H1 (cell line): ENCODE data around the gene PTPRJ. TPM values are rescaled to one million over a fixed set of nuclear protein-coding genes. Genes with fewer than 3 reads are reported as not detected.

Experiments
- EZH2 ChIP-seq: fragments of 200-600 bp; sonication (generic); IDR thresholded peaks from 2 replicates; pipeline ENCODE4 v1.7.1; 2012; ENCODE audit warnings: low read depth, mild to moderate bottlenecking, moderate library complexity, low read length, inconsistent platforms; ENCODE audit not compliant: severe bottlenecking
- YY1 ChIP-seq: IDR thresholded peaks from 2 replicates; pipeline ENCODE4 v1.6.1; 2011; ENCODE audit warnings: low read depth, mild to moderate bottlenecking, low read length
- polyA plus RNA-seq, 7 experiments: library from polyadenylated mRNA; depleted of rRNA in 3 of 7; stranded (reverse) in 5 of 7; unstranded in 2 of 7; fragments of >200 nt in 5 of 7; fragments of 200-250 nt in 2 of 7; gene quantifications; 1 replicate in 5 of 7; 2 replicates in 1 of 7; 4 replicates in 1 of 7; pipeline versions ENCODE4 v1.2.1 to v1.2.3, GENCODE V29; 2011 to 2013; ENCODE audit warnings: missing spikeins in 2 of 7, mixed read lengths in 2 of 7
- total RNA-seq: library from RNA; stranded (reverse); fragmentation: NEBNext Ultra II Directional; extraction: Animal tissue kit (Norgen Biotek cat#: 25700); gene quantifications from 2 replicates; pipeline ENCODE4 v1.2.1, GENCODE V29; 2021

The PTPRJ gene
- total and polyA plus RNA-seq, 2 of the 8 experiments (the other 6 are each of a cell fraction or from before 2014, with no cell fraction given) = 4.4 to 22.6 TPM

DNA sequence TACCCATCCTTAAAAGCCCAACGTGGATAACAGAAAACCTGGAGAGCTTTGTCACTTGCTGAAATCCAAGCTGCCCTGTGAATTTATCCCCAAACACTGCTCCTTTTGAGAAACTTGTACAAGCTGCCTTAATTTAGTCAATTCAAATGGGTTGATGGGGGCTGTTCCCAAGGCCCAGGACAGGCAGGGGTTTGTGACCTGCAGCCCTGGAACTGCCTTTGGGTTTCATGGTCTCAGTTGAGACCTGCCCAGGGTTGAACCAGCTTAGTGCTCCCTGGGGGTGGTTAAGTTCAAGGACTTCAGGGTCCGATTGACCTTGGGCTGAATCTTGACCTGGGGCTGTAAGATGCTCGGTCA, 124.2 kb downstream of the PTPRJ start (continued):
- TF ChIP-seq EZH2 (no peak), YY1 (no peak)
